CD14-positive monocyte (primary cell): Measurements from ENCODE around the gene RCOR3. TPM values are rescaled to one million over a fixed set of nuclear protein-coding genes. Genes with fewer than 3 reads are reported as not detected.
"Not testable (repeated sequence)": the region's sequence is repeated elsewhere in the genome, so short reads cannot be mapped to it uniquely, and the experiment has no call there.

Experiments used
- DNase-seq, 3 donors: peaks; one replicate each; pipeline ENCODE4 v3.0.0-alpha.2; 2011 to 2022
- H2AFZ ChIP-seq: 2 replicates; pipeline ENCODE4 v1.6.0; 2012; ENCODE audit warnings: mild to moderate bottlenecking, low read depth, low read length, inconsistent platforms; ENCODE audit not compliant: insufficient read depth, poor library complexity, severe bottlenecking
- H3K27ac ChIP-seq, 2 donors: 1 replicate in 1 of 2; 2 replicates in 1 of 2; pipeline ENCODE4 v1.5.1; 2012 to 2013; ENCODE audit warnings: low read length in 2 of 2, control low read depth in 1 of 2, inconsistent platforms in 1 of 2, low read depth in 1 of 2, mild to moderate bottlenecking in 1 of 2
- H3K27me3 ChIP-seq, 2 donors: one replicate each; pipeline versions ENCODE4 v1.6.0 to v1.6.1; 2011 to 2013; ENCODE audit warnings: low read length in 2 of 2; ENCODE audit not compliant: control insufficient read depth in 2 of 2, insufficient read depth in 2 of 2
- H3K36me3 ChIP-seq, 2 donors: replicated peaks in 1 of 2; 1 replicate in 1 of 2; 2 replicates in 1 of 2; pipeline versions ENCODE4 v1.5.1 to v1.6.1; 2012 to 2013; ENCODE audit warnings: low read length in 2 of 2, control low read depth in 1 of 2, inconsistent platforms in 1 of 2, mild to moderate bottlenecking in 1 of 2; ENCODE audit not compliant: insufficient read depth in 2 of 2, control insufficient read depth in 1 of 2
- H3K4me1 ChIP-seq, 2 donors: 1 replicate in 1 of 2; 2 replicates in 1 of 2; pipeline versions ENCODE4 v1.5.1 to v1.6.1; 2012 to 2013; ENCODE audit warnings: low read length in 2 of 2, control low read depth in 1 of 2, inconsistent platforms in 1 of 2, mild to moderate bottlenecking in 1 of 2, moderate library complexity in 1 of 2; ENCODE audit not compliant: insufficient read depth in 2 of 2, control insufficient read depth in 1 of 2
- H3K4me2 ChIP-seq: replicated peaks from 2 replicates; pipeline ENCODE3; 2012; ENCODE audit warnings: low read length, moderate library complexity, mild to moderate bottlenecking; ENCODE audit not compliant: poor library complexity, severe bottlenecking; ENCODE audit errors: extremely low read depth
- H3K4me3 ChIP-seq, 3 experiments: fragments of 200-600 bp in 1 of 3; sonication (generic) in 1 of 3; replicated peaks in 1 of 3; 1 replicate in 2 of 3; 2 replicates in 1 of 3; pipeline ENCODE4 v1.5.1; 2011 to 2013; ENCODE audit warnings: low read length in 3 of 3, mild to moderate bottlenecking in 3 of 3, control low read depth in 2 of 3, low read depth in 2 of 3, inconsistent platforms in 1 of 3, moderate library complexity in 1 of 3
- H3K79me2 ChIP-seq: 2 replicates; pipeline ENCODE4 v1.6.0; 2012; ENCODE audit warnings: mild to moderate bottlenecking, control low read depth, inconsistent platforms, low read length, moderate library complexity; ENCODE audit not compliant: insufficient read depth
- H3K9ac ChIP-seq: 2 replicates; pipeline ENCODE4 v1.6.0; 2017; ENCODE audit warnings: low read length, mild to moderate bottlenecking; ENCODE audit not compliant: insufficient read depth, poor library complexity, severe bottlenecking
- H3K9me3 ChIP-seq, 2 donors: replicated peaks in 1 of 2; 1 replicate in 1 of 2; 2 replicates in 1 of 2; pipeline versions ENCODE4 v1.5.1 to v1.6.1; 2012 to 2013; ENCODE audit warnings: low read length in 2 of 2, control low read depth in 1 of 2; ENCODE audit not compliant: control insufficient read depth in 1 of 2, insufficient read depth in 1 of 2
- H4K20me1 ChIP-seq: 2 replicates; pipeline ENCODE4 v1.6.0; 2012; ENCODE audit warnings: mild to moderate bottlenecking, low read length, control low read depth, moderate library complexity; ENCODE audit not compliant: insufficient read depth
- H3K27ac Mint-ChIP-seq, 7 donors: one replicate each; pipeline ENCODE4 v1.8.0; 2020; ENCODE audit warnings: mild to moderate bottlenecking in 7 of 7, mixed read lengths in 7 of 7, moderate library complexity in 6 of 7, inconsistent platforms in 2 of 7
- H3K27me3 Mint-ChIP-seq, 3 donors: one replicate each; pipeline ENCODE4 v1.8.0; 2021 to 2022; ENCODE audit warnings: low read depth in 3 of 3, mild to moderate bottlenecking in 3 of 3, mixed read lengths in 3 of 3, moderate library complexity in 3 of 3, inconsistent platforms in 1 of 3
- H3K36me3 Mint-ChIP-seq, 2 donors: one replicate each; pipeline ENCODE4 v1.8.0; 2020; ENCODE audit warnings: mixed read lengths in 2 of 2, inconsistent platforms in 1 of 2, mild to moderate bottlenecking in 1 of 2
- H3K4me1 Mint-ChIP-seq: one replicate; pipeline ENCODE4 v1.8.0; 2020; ENCODE audit warnings: mild to moderate bottlenecking, mixed read lengths
- H3K4me3 Mint-ChIP-seq, 2 donors: one replicate each; pipeline ENCODE4 v1.8.0; 2020; ENCODE audit warnings: mild to moderate bottlenecking in 2 of 2, mixed read lengths in 2 of 2, moderate library complexity in 1 of 2
- H3K9me3 Mint-ChIP-seq, 7 donors: one replicate each; pipeline ENCODE4 v1.8.0; 2020 to 2022; ENCODE audit warnings: mixed read lengths in 7 of 7, mild to moderate bottlenecking in 6 of 7, moderate library complexity in 6 of 7, inconsistent platforms in 2 of 7
- CTCF ChIP-seq: fragments of 200-600 bp; IDR thresholded peaks from one replicate; pipeline ENCODE4 v1.8.0; 2022; ENCODE audit warnings: antibody characterized with exemption, mild to moderate bottlenecking
- WGBS: methylation state at CpG from one replicate; pipeline ENCODE4 v1.1.5; 2013; ENCODE audit warnings: missing lambda C conversion rate; ENCODE audit not compliant: insufficient coverage; 5-methylcytosine and 5-hydroxymethylcytosine counted together
- intact Hi-C, 2 donors: fragments of 100-400 bp; cut with micrococcal nuclease; formaldehyde crosslinking; loops; one replicate each; pipeline versions ENCODE4 v1.15.0 to v1.15.1; 2023
- polyA plus RNA-seq, 3 donors: library from polyadenylated mRNA; depleted of rRNA in 1 of 3; unstranded in 2 of 3; stranded (reverse) in 1 of 3; fragments of 300-500 nt in 2 of 3; fragments of >200 nt in 1 of 3; fragmentation: Illumina TruSeq in 2 of 3; gene quantifications; 1 replicate in 2 of 3; 2 replicates in 1 of 3; pipeline ENCODE4 v1.2.3, GENCODE V29; 2012 to 2021

Gene RCOR3
- polyA plus RNA-seq, 3 donors = 14.5 to 46.5 (median 21.6) TPM

GRCh38 chr1:211348547-211348946, 89.4 kb downstream of the RCOR3 start:
- H3K27me3 Mint-ChIP-seq = peaks cover 0 to 6% (median 2%) of the 10 kb centered on the region in 3 donors
- intact Hi-C loops = no loop called here
- H3K36me3 ChIP-seq = no peaks in the 10 kb centered on the region
- no peak overlapping the region for H3K27ac ChIP-seq
- H3K79me2 ChIP-seq = no peaks in the 10 kb centered on the region
- peaks cover 20% of the 10 kb centered on the region for H3K4me1 Mint-ChIP-seq
- H3K4me3 Mint-ChIP-seq = no peak overlapping the region
- H3K4me1 ChIP-seq = peaks cover 8% of the 10 kb centered on the region in 2 donors
- H3K9me3 ChIP-seq = peaks cover 0 to 8% of the 10 kb centered on the region in 2 donors
- no peak overlapping the region for H3K4me2 ChIP-seq
- no peak overlapping the region for H3K9ac ChIP-seq
- H3K27ac Mint-ChIP-seq = no peak overlapping the region
- peaks cover 0 to 2% of the 10 kb centered on the region in 2 donors for H3K36me3 Mint-ChIP-seq
- no peak overlapping the region for H3K4me3 ChIP-seq
- TF ChIP-seq CTCF = no peak
- H3K27me3 ChIP-seq = no peaks in the 10 kb centered on the region
- no peak for DNase-seq
- H4K20me1 ChIP-seq = no peaks in the 10 kb centered on the region
- H3K9me3 Mint-ChIP-seq = peaks cover 0 to 6% (median 4%) of the 10 kb centered on the region in 7 donors
- H2AFZ ChIP-seq = no peak overlapping the region

- WGBS = 94% methylated on average over 2 of the region's 2 CpGs
- no peak overlapping the region for H3K4me3 Mint-ChIP-seq
Measured at GRCh38 chr1:211349741-211350140, 90.6 kb downstream of the RCOR3 start.

GRCh38 chr1:211352055-211352454, 92.9 kb downstream of the RCOR3 start:
- 100% methylated on average over 2 of the region's 3 CpGs for WGBS
- not testable (repeated sequence) for H3K4me3 ChIP-seq

More at GRCh38 chr1:211349741-211350140, 90.6 kb downstream of the RCOR3 start:
- Mint-ChIP-seq H3K36me3 (no peaks in the 10 kb centered on the region), H3K27me3 (peaks cover 0 to 6% (median 2%) of the 10 kb centered on the region in 3 donors), H3K4me1 (peaks cover 11% of the 10 kb centered on the region), H3K9me3 (peaks cover 0 to 6% (median 4%) of the 10 kb centered on the region in 7 donors), H3K27ac (peak overlapping the region in 1 of 7 donors; percentile 7)
- TF ChIP-seq CTCF = no peak
- intact Hi-C loops = no loop called here
- Histone ChIP-seq H3K9me3 (peaks cover 0 to 8% of the 10 kb centered on the region in 2 donors), H3K27ac (no peak overlapping the region), H3K4me1 (no peaks in the 10 kb centered on the region), H2AFZ (no peak overlapping the region), H3K4me2 (no peak overlapping the region), H3K36me3 (no peaks in the 10 kb centered on the region), H4K20me1 (no peaks in the 10 kb centered on the region), H3K9ac (no peak overlapping the region), H3K27me3 (no peaks in the 10 kb centered on the region), H3K79me2 (no peaks in the 10 kb centered on the region), H3K4me3 (no peak overlapping the region)
- DNase-seq = no peak

More at GRCh38 chr1:211352055-211352454, 92.9 kb downstream of the RCOR3 start:
- H3K4me3 Mint-ChIP-seq, H3K4me1 Mint-ChIP-seq, H3K9me3 ChIP-seq, H3K79me2 ChIP-seq, H4K20me1 ChIP-seq, H3K36me3 Mint-ChIP-seq, DNase-seq, intact Hi-C loops, H3K4me2 ChIP-seq, H3K27me3 Mint-ChIP-seq, H3K4me1 ChIP-seq, H3K27ac ChIP-seq, H2AFZ ChIP-seq, H3K36me3 ChIP-seq, H3K27ac Mint-ChIP-seq, H3K27me3 ChIP-seq, H3K9me3 Mint-ChIP-seq, H3K9ac ChIP-seq: not testable (repeated sequence)
